ENCODE data around the gene SMCHD1.

SMCHD1 gene

DNA sequence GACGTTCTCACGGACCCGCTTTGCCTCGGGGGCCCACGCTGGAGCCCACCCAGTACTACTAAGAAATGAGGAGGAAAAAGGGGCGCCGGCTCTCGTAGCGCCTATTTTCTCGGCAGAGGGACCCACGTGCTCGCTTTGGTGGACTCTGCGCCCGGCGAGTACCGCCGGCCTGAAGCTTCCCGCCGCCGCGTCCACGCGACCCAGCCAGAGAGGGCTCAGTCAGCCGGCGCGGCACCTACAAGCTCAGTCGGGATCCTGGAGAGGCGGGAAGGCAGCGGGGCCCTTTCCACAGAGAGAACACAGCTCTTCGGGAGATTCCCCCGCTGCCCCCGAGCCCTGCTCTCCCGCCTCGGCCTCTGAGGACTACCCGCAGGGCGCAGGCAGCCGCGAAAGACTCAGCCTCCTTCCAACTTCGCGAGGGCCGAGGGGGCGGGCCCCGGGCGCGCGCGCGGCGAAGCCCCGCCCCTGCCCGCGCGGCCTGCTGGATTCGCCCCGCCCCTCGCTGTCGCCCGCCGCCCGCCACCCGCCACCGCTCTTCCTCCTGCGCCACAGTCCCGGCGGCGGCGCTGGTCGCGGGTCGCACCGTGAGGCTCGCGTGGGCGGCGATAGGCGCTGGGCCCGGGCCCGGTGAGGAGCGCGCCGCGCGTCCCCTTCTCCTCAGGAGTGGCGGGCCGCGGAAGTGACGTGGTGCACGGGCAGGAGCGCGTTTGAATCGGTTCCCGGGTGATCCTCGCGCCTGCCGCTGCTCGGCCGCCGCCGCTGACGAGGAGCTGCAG, at the start of gene SMCHD1:
Gene SMCHD1, plus strand, starts transcription at position 549 of the 776 bp plus-strand sequence. CDS start 350 bp downstream, outside the sequence.
- peak; percentile 45 for DNase-seq

DNA sequence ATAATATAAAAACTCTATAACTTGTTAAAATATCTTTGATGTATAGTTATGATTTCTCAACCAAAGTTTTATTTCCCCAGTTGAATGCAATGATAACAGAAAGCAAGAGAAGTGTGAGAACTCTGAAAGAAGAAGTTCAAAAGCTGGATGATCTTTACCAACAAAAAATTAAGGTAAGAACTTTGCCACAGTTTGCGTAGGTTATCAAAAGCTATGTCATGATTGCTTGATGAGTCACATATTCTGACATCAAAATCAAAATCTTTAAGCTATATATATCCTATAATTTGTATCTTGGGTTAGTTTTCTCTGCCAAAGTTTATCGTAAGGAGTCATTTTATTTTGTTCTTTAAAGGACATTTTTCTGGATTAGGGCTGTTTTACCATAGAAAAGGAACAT, 49.2 kb upstream of the SMCHD1 start:
- DNase-seq = no peak

DNA sequence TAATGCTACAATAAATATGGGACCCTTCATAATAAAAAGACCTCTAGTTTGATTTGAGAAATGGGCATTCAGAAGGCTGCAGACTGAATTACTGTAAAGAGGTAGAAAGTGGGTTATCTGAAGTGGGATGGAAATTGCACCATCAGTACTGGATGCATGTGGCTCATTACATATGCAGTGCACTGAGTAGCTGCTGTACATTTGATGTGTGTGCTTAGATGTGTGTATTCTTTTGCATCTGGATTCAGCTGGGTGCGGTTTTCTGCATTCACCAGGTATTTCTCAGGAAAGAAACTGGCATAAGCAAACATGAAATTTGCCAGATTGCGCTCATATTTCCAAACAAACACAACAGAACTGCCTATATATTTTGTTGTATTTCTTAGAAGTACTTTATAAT, 45.9 kb upstream of the SMCHD1 start:
- no peak for DNase-seq

DNA sequence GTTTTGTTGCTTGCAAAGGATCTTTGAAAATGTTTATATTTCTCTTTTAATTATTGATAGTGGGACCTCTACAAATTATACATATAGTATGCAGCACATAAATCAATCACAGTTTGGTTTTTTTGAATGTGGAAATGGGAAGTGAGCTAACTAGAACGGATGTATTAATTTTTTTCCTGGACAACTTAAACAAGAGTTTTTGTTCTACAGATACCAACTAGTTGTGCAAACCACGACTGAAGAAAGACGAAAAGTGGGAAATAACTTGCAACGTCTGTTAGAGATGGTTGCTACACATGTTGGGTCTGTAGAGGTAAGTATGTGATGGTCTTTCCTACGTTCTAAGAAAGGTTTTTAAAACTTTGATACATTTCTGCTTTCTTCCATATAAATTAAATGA, 45.0 kb upstream of the SMCHD1 start:
- DNase-seq = no peak

DNA sequence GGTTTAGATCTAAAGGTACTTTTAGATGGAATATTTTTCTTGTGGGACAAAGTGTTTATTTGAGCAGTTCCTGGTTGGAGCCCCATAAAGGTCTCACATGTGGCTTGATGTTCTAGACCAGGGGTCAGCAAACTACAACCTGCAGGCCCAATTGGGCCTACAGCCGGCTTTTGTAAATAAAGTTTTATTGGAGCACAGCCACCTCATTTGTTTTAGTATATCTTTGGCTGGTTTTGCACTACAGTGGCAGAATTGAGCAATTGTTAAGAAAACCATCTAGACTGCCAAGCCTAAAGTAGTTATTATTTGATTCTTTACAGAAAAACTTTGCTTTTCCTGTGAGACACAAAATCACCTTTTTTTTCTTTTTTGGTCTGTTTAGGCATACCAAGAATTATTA, 42.5 kb upstream of the SMCHD1 start:
- DNase-seq = no peak

DNA sequence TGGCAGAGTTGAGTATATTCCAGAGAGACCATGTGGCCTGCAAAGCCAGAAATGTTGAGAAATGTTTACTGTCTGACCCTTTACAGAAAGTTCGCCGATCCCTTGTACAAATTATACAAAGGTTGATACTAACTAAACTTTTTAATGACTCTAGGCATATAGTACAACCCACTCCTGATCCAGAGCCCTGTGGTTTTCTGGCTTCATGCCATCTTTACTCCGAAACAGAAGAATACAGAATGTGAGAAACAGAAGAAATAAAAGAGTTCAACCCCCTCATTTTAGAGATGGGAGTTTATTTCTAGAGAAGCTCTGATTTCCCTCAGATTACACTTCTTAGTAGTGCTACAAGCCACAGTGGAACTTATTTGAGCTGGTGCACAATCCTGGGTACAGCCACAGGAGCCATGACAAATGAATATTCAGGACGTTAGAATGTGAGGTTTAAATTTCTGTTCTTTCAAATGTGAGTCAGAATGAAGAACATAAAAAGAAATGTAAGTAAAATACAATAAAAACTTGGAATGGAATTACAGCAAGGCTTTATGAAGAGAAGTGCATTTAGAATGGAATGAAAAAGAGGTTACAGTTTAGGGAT, 38.0 kb upstream of the SMCHD1 start:
- no peak for DNase-seq

DNA sequence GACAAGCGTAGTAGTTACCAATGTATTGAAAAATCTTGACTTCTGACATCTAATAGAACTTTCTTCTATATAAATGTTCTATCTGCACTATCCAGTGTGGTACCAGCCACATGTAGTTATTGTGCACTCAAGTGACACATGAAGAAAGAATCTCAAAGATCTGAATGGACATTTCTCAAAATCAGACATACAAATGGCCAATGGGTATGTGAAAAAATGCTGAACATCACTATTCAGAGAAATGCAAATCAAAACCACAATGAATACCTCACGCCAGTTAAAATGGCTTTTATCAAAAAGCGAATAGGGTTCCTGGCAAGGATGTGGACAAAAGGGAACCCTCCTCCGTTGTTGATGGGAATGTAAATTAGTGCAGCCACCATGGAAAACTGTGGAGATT, 37.5 kb upstream of the SMCHD1 start:
- DNase-seq = no peak

DNA sequence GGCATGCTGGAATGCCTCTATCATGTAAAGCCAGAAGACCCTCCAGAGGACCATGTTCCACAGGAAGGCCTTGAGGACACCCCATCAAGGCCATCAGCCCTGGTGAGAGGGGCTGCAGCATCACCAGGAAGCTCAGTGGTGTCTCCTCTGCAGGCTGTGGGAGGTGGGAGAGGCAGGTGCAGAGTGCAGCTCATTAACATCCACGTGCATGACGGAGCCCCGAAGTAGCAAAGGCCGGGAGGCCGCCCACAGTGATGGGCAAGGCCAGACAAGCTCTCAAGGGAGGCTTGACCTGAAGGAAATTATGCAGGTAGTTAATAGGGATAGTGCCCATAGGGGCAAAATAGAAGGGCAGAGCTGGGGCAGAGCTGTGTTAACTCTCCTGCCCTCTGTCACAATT, 30.3 kb upstream of the SMCHD1 start:
- no peak for DNase-seq

DNA sequence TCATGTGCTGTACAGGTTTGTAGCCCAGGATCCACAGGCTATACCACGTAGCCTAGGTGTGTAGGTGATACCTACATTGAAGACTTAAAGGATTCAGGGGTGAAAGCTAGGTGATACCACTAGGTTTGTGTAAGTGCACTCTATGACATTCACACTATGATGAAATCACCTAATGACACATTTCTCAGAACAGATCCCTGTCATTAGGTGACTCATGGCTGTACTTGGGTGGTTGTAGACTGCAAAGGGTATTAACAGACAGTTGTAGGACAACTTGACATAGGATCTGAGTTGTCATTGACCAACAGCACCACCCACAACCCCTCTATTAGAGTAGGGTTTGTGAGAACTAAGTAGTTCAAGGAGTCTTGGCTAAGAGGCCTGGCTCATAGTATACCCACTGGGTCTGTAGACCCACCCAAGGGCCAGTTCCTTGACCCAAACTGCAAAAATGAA, 27.7 kb upstream of the SMCHD1 start:
- DNase-seq = no peak

DNA sequence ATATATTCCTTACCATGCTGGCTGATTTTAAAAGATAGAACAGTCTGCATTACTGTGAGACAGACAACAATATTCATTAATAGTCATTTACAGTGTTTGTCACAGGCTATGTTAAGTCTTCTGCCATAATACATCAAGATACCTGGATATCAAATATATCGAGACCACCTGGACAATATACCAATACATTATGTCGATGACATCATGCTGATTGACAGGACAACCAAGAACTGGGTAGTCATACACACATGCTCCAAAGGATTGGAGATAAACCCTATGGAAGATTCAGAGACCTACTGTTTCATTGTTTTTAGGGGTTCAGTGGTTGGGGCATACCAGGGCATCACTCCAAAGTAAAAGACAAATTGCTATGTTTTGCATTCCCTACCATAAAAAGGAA, 26.5 kb upstream of the SMCHD1 start:
- no peak for DNase-seq

DNA sequence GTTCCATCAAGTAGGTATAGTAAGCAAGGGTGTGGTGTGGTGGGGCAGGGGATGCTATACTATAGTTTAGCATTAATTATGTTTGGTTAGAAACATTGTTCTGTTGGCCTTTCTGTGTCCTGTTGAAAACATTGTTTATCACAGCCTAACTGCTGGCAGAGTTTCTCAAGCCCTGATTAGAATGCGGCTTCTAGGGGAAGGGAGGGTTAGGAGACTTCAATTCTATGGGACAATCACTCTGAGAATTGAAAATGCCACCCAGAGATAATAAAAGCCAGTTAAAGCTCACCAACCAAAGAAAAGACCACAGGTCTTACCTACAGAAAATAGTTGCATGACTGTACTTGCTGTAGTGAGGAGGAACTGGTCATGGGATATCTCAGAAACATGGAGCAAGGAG, 19.9 kb upstream of the SMCHD1 start:
- DNase-seq = no peak

DNA sequence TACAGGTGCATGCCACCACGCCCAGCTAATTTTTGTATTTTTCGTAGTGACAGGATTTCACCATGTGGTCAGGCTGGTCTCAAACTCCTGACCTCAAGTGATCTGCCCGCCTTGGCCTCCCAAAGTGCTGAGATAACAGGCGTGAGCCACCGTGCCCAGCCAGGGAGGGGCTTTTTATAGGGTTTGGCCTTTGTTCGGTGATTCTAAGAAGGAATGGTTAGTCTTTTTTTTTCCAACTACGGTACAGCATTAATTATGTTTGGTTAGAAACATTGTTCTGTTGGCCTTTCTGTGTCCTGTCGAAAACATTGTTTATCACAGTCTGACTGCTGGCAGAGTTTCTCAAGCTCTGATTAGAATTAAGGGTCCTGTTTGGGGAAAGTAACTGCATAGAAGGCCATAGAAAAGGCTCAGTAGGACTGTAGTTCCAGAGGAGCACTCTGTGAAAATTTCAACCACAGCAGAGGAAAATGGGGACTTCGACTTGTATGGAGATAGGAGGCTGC, 19.3 kb upstream of the SMCHD1 start:
- DNase-seq = no peak

DNA sequence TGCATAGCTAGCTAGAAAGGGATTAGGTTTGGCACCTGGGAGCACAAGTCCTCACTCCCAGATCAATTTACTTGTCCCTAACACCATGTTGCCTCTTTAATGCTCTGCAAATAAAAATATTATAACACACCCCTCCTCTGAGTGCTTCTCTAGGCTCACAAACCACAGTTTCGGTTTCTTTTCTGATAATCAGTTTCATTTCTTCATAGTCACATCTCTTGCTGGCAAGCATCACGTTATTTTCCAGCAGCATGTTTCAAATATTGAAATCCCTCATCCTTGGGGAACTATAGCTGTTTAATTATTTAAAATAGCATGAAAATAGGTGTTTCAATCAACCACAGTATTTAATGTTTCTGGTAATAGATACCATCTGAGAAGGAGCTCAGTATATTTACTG, 13.9 kb upstream of the SMCHD1 start:
- DNase-seq = no peak

DNA sequence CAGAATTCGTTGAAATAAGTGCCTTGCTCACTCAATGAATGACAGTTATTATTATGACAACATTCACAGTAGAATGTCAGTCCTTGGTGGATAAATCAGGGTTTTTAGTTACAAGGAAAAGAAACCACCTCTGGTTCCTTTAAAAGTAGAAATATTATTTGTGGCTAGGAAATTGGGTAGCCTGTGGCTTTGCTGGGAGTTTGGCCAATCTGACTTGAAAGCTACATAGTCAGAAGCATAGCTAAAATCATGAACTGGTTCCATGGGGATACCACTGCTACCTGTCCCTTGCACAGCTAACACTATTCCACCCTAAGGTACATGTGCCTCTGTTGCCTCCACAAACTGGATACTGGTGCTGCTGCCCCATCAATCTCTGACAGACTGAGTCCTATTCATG, 12.8 kb upstream of the SMCHD1 start:
- DNase-seq = no peak

DNA sequence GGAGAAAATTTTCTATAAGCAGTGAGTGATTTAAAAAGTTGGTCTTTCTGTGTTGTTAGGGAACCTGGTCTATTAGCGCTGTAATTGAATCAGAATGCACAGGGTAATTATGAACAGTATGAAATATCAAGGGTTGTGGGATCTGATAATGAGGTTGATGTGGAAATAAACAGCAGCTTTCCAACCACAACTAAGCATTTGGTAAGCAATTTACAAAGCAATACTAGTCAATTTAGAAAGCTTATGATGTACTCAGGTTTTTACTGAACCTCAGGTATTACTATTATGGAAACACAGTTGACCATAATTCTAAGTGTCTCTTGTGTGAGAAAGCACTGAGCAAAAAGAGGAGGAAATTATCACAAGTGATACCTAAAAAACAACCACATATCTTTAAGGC, 11.0 kb upstream of the SMCHD1 start:
- no peak for DNase-seq

DNA sequence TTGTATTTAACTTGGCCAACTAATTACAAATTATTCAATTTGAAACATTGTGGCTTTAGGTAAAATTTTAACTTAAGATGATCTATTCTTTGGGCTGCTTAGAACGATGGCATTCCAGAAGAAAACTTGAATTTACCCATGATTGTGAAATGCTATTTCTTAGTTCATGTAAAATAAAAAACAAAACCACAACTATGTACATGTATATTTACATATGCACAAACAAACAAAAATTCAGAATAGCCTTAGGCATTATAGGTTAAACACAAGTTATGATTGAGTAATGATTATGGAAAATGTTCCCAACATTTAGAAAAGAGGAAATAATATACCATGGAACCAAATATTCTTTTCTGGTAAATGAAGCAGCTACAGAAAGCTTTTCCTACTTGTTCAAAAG, 3.5 kb upstream of the SMCHD1 start:
- no peak for DNase-seq

DNA sequence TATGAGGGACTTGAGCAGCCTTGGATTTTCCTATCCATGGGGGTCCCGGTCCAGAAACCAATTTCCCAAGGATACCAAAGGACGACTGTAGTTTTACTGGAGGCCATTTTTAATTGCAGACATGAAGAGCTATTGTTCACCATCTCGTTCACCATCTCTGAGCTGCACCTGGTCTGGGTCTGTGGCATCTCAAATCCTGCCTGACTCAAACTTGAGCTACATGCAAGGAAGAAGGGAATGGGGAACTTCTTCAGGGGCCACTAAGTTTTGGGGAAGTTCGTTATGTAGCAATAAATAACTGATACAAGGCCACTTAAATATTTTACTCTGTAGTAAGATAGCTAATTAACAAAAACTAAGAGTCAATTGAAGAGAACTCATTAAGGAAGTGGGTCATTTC, 2.1 kb upstream of the SMCHD1 start:
- no peak for DNase-seq

DNA sequence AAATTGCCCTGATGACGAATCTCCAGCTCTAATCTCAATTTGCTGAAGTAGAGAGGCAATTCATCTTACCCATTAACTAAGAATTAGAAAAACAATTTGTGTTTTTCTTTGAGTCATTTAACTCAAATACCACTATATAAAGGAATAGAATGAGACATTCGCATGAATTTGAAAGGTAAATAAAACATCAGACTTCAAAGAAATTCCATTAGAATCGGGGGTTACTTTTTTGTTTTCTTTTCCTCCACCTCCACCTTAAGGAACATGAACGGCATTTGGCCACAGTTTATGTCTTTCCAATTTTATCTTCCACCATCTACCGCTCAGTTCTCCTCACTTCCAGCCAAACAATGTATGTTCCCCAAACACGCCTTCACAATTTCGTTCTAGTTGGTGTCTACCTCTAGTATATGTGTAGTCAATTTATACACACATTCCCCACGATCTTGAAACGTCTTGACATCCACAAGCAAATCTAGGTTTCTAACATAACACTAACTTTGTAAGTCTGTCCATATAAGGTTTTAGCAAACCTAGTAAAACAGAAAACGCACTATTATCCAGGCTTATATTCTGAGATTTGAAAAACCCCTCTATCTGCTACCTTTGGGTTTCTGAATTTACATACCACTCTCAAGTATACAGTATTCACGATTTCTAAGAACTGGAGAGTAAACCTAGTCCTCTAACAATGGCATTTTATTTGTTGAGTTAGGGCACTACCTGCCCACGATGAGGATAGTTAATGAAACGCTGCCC, 1.2 kb upstream of the SMCHD1 start:
- DNase-seq = no peak

DNA sequence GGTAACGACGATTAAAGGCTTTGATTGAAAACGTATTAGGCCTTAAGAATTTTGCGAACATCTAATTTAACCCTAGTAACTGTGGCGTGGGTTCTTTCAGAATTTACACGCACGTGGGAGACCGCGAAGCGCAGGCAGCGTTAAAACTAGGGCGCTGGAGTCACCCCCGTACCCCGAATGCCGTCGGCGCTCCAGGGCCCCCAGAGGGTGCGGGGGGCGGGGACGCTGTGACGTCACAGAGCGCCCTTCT, 673 bp upstream of the SMCHD1 start:
- no peak for DNase-seq

DNA sequence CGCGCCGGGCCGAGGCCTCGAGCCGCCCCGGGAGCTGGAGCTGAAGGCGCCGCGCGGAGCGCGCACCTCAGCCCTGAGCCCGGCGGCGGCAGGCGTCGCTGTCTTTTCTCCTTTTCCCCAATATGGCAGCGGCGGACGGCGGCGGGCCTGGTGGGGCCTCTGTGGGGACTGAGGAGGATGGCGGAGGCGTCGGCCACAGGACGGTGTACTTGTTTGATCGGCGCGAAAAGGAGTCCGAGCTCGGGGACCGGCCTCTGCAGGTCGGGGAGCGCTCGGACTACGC, 369 bp downstream of the SMCHD1 start:
- no peak for DNase-seq

DNA sequence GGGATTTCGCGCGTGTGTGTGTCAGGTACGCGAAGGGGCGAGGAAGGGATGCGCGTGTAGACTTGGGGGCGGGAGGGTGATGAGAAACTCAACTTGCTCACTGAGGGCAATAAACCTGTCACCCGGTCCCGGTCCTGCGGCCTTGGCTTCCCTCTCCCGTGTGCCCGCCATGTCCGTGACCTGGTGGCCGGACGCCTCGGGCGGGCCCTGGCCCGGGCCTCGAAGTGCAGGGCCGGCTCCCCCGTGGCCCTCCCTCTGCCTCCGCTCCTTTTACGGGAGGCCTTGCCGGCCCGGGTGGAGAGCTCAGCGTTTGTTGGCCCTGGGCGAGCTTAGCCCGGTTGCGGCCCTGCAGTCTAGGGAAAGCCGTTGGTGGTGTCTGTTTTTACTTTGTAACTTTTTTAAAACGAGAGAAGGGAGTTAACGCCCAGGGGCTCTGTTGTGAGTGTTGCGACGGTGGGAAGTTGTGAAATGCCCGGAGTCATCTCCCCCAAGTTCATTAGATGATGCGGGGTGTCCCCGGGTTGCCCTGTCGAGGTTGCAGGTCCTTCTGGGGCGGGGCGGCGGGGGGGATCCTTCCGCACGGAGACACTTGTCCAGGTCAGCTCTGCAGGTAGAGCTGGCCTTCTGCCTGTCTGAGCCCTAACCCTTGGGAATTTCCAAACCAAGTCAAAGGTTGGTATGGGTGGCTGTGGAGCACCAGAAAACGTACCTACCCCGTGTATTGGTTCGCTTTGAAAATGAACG, 883 bp downstream of the SMCHD1 start:
- DNase-seq = no peak

DNA sequence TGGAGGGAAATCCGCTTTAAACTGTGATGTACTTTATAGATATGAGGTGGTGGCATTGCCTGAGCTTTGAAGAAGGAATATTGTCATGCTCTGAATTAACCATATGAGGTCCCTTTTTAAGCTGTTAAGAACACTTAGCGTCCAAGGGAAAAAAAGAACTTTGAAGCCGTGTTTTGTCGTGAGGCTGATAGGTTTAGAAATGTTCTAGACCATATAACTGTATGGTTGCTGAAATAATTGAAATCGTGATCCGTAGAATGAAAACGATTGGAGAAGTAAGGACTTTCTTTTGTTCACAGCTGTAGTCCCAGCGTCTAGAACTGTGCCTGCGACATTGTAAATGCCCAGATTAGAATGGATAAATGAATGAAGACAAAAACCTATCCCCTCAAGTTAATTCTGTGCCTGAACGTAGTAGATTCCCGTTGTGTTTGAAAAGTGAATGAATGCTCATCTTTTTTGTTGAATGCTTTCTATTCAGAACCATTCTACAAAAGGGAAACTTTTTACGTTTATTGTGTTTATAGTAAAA, 1.5 kb downstream of the SMCHD1 start:
- no peak for DNase-seq

DNA sequence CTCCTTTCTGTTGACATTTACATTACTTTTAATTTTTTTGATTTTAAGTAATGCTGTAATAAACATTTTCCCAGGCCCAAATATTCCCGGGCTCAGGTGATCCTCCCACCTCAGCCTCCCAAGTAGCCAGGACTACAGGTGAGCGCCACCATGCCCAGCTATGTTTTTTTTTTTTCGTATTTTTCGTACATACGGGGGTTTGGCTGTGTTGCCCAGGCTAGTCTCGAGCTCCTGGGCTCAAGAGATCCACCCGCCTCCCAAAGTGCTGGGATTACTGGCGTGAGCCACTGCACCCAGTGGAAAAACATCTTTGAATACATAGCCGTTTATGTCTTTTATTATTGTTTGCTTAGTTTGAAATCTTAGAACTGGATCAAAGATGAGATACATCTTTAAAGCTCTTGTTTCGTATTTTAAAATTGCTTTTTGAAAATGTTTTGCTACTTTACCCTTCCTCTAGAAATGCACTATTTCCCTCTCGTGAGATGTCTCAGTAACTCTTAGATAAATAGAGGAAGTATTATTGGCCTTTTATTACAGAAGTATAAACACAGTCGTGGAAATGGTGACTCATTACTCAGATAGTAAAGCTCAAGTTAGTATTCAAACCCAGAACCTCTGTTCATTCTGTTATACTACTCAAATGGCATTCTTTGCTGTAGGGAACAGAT, 2.4 kb downstream of the SMCHD1 start:
- DNase-seq = no peak
